Ishikawa (cell line): ENCODE data around the gene CISD1.

Source experiments
- CEBPB ChIP-seq: IDR thresholded peaks from 2 replicates; pipeline ENCODE4 v1.6.1; 2012
- CREB1 ChIP-seq: IDR thresholded peaks from 2 replicates; pipeline ENCODE4 v1.6.1; 2012; ENCODE audit warnings: low read depth
- EGR1 ChIP-seq: IDR thresholded peaks from 2 replicates; pipeline ENCODE4 v1.6.1; 2012
- EP300 ChIP-seq: IDR thresholded peaks from 2 replicates; pipeline ENCODE4 v1.6.1; 2012; ENCODE audit warnings: borderline replicate concordance
- FOXM1 ChIP-seq: IDR thresholded peaks from 2 replicates; pipeline ENCODE4 v1.6.1; 2012; ENCODE audit warnings: low read depth, borderline replicate concordance
- MAX ChIP-seq: IDR thresholded peaks from 2 replicates; pipeline ENCODE4 v1.6.1; 2012
- NFIC ChIP-seq: IDR thresholded peaks from 2 replicates; pipeline ENCODE4 v1.6.1; 2012
- RAD21 ChIP-seq: IDR thresholded peaks from 2 replicates; pipeline ENCODE4 v1.6.1; 2012; ENCODE audit warnings: low read depth
- REST ChIP-seq: IDR thresholded peaks from 2 replicates; pipeline ENCODE4 v1.6.1; 2012; ENCODE audit warnings: low read depth, mild to moderate bottlenecking
- TAF1 ChIP-seq: IDR thresholded peaks from 2 replicates; pipeline ENCODE4 v1.6.1; 2012; ENCODE audit warnings: low read depth, mild to moderate bottlenecking
- TCF12 ChIP-seq: IDR thresholded peaks from 2 replicates; pipeline ENCODE4 v1.6.1; 2012; ENCODE audit warnings: low read depth
- TEAD4 ChIP-seq: IDR thresholded peaks from 2 replicates; pipeline ENCODE4 v1.6.1; 2012
- YY1 ChIP-seq: IDR thresholded peaks from 2 replicates; pipeline ENCODE4 v1.6.1; 2012; ENCODE audit warnings: low read depth
- ZBTB7A ChIP-seq: IDR thresholded peaks from 2 replicates; pipeline ENCODE4 v1.6.1; 2012; ENCODE audit warnings: low read depth
- TF ChIP-seq, protein P1 (sequence below): IDR thresholded peaks from 2 replicates; pipeline ENCODE4 v1.6.1; 2012

Gene CISD1

DNA sequence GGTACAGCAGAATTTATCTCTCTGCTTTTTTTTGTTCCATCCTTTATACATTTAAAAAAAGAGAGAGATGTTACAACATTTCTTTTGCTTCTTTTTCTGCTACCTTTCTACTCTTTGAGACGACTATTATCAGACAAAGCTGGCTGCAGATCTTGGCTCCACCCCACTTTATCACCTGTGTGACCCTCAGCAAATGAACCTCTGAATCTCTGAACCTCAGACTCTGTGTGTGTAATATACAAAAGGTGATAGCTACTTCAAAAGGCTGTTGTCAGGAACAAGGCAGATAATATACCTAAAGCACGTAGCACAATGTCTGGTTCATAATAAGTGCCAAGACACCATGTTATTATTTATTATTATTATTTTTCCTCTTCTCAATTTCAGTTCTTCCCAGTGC lies 33.3 kb downstream of the CISD1 start:
- TF ChIP-seq CEBPB (no peak), TCF12 (no peak), MAX (no peak), NFIC (no peak)

- TF ChIP-seq RAD21 (no peak), REST (no peak), TCF12 (no peak), MAX (no peak), EGR1 (no peak), EP300 (no peak), FOXM1 (no peak), NFIC (no peak), CREB1 (no peak)
- TF ChIP-seq, protein P1, sequence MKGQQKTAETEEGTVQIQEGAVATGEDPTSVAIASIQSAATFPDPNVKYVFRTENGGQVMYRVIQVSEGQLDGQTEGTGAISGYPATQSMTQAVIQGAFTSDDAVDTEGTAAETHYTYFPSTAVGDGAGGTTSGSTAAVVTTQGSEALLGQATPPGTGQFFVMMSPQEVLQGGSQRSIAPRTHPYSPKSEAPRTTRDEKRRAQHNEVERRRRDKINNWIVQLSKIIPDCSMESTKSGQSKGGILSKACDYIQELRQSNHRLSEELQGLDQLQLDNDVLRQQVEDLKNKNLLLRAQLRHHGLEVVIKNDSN: no peak
These were observed 35.2 kb downstream of the CISD1 start for GRCh38 chr10:58304099-58304633.

DNA sequence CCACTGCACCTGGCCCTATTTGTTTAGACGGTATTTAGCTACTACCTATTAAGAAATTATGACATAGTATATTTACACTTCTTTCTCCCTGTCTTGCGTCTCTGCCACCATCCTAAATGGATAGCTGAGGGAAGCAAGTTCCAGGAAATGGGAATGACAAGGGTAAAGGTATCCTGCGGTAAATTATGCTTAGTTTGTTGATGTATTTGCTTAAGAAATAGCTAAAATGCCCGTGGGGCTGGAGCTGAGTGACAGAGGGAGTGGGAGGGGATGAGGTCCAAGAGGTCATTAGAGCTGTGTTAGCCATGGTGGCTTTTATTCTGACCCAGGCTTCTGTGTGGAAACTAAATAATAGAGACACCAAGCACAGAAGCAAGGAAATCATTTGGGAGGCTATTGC lies 36.9 kb downstream of the CISD1 start:
- TF ChIP-seq, protein P1: no peak
- no peak for TF ChIP-seq TCF12
- no peak for TF ChIP-seq RAD21
- no peak for TF ChIP-seq YY1
- TF ChIP-seq NFIC: no peak
- TF ChIP-seq TEAD4: no peak
- TF ChIP-seq CEBPB: no peak
- no peak for TF ChIP-seq ZBTB7A
- TF ChIP-seq TAF1: no peak
- no peak for TF ChIP-seq FOXM1
- TF ChIP-seq EGR1: no peak
- no peak for TF ChIP-seq REST
- no peak for TF ChIP-seq MAX

DNA sequence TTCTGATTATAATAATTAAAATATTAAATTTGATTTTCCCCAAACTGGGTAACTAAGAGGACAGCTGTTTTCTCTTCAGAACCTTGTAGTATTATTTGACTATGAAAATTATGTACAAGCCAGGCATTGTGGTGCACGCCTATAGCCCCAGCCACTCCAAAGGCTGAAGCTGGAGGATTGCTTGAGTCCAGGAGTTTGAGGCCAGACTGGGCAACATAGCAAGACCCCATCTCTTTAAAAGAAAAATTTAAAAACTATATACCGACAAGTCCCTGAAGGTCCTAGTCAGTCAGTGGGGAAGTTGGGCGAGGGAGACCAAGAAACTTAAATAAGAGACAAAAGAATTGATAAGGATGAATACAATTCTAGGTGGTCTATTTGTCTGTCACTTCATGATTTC lies 38.7 kb downstream of the CISD1 start:
- TF ChIP-seq RAD21: no peak
- no peak for TF ChIP-seq TCF12
- no peak for TF ChIP-seq REST
- no peak for TF ChIP-seq YY1
- TF ChIP-seq NFIC: no peak
- TF ChIP-seq CREB1: no peak
- TF ChIP-seq TEAD4: no peak
- no peak for TF ChIP-seq FOXM1
- TF ChIP-seq EGR1: no peak
- no peak for TF ChIP-seq CEBPB
- no peak for TF ChIP-seq TAF1

- no peak for TF ChIP-seq RAD21
- no peak for TF ChIP-seq FOXM1
- TF ChIP-seq TCF12: no peak
- no peak for TF ChIP-seq NFIC
- TF ChIP-seq CEBPB: no peak
- TF ChIP-seq YY1: no peak
These were observed 42.1 kb downstream of the CISD1 start for GRCh38 chr10:58311026-58311425.
